Ovary (tissue), 9 donors: ENCODE data around the gene LRP1. TPM values are rescaled to one million over a fixed set of nuclear protein-coding genes. Genes with fewer than 3 reads are reported as not detected.

Source experiments
- DNase-seq, 5 donors: peaks; one replicate each; pipeline ENCODE4 v3.0.0-alpha.2; 2019 to 2020
- H3K27ac ChIP-seq, 2 donors: fragments of 200-600 bp; one replicate each; pipeline versions ENCODE4 v1.5.1 to v1.8.0; 2019 to 2022
- H3K27me3 ChIP-seq: fragments of 200-600 bp; one replicate; pipeline ENCODE4 v1.8.0; 2022
- H3K36me3 ChIP-seq: fragments of 200-600 bp; sonication (generic); one replicate; pipeline ENCODE4 v1.5.1; 2019
- H3K4me1 ChIP-seq: one replicate; pipeline ENCODE4 v1.8.1; 2013; ENCODE audit warnings: mild to moderate bottlenecking, moderate library complexity; ENCODE audit not compliant: insufficient read depth
- H3K4me3 ChIP-seq: fragments of 200-600 bp; sonication (generic); one replicate; pipeline ENCODE4 v1.5.1; 2017
- H3K9me3 ChIP-seq, 2 donors: fragments of 200-600 bp in 1 of 2; sonication (generic) in 1 of 2; one replicate each; pipeline versions ENCODE4 v1.5.1 to v1.8.1; 2013 to 2019; ENCODE audit warnings: mild to moderate bottlenecking in 1 of 2, moderate library complexity in 1 of 2
- CTCF ChIP-seq, 3 donors: fragments of 450-650 bp in 2 of 3; fragments of 200-600 bp in 1 of 3; IDR thresholded peaks; one replicate each; pipeline versions ENCODE4 v1.5.1 to v1.8.0; 2016 to 2022; ENCODE audit warnings: antibody characterized with exemption in 3 of 3, mild to moderate bottlenecking in 1 of 3
- EP300 ChIP-seq: sonication (generic); formaldehyde crosslinking; IDR thresholded peaks from one replicate; pipeline ENCODE4 v1.6.1; 2017; ENCODE audit warnings: antibody characterized with exemption
- POLR2A ChIP-seq: fragments of 450-650 bp; IDR thresholded peaks from one replicate; pipeline ENCODE4 v1.6.1; 2017; ENCODE audit warnings: antibody characterized with exemption, mild to moderate bottlenecking, moderate library complexity
- WGBS, 3 donors: extraction: QIAGEN DNeasy Blood & Tissue Kit in 1 of 3; methylation state at CpG; one replicate each; pipeline versions ENCODE4 v1.1.5 to v1.1.7; 2013 to 2017; 5-methylcytosine and 5-hydroxymethylcytosine counted together
- intact Hi-C, 4 donors: fragments of 100-400 bp; cut with DNase I; formaldehyde crosslinking; loops; one replicate each; pipeline versions ENCODE4 v1.11.0 to v1.15.1; 2022 to 2023
- polyA plus RNA-seq, 2 donors: library from polyadenylated mRNA; stranded (reverse); fragments of 200-250 nt in 1 of 2; fragments of 350-450 nt in 1 of 2; fragmentation: Illumina TruSeq in 1 of 2; extraction: RNeasy Lipid Tissue Mini Kit (QIAGEN cat#74804) in 1 of 2; gene quantifications; one replicate each; pipeline ENCODE4 v1.2.3, GENCODE V29; 2013 to 2014
- total RNA-seq, 7 donors: library from RNA; depleted of rRNA in 2 of 7; stranded (reverse); fragments of >200 nt in 2 of 7; fragmentation: NEBNext Ultra II Directional in 3 of 7; extraction: Animal tissue kit (Norgen Biotek cat#: 25700) in 3 of 7; gene quantifications; one replicate each; pipeline versions ENCODE4 v1.1.0 to v1.2.4, GENCODE V29; 2016 to 2023
- donor health status: DM: no; HTN: no; CAD: no; lungs with moderate emphysema.
- donor health status: DM: no; HTN: no; CAD: no.
- donor health status: Bipolar disorder and iron deficiency.
- donor health status: DM: yes; HTN: yes; CAD: no.
- donor health status: DM: no; HTN: no; CAD: no.
- donor health status: DM: yes; HTN: yes; CAD: no.

Gene LRP1
- total and polyA plus RNA-seq, 9 donors, result 76.4 to 640 (median 323) TPM

- WGBS, 3 donors, result 62 to 68% (median 64%) methylated on average over 4 of the region's 4 CpGs
- Histone ChIP-seq H3K4me1 (peaks cover 8% of the 10 kb centered on the region), H3K36me3 (no peaks in the 10 kb centered on the region), H3K9me3 (no peaks in the 10 kb centered on the region), H3K27me3 (peaks cover 13% of the 10 kb centered on the region), H3K27ac (no peak overlapping the region), H3K4me3 (no peak overlapping the region)
- no peak for DNase-seq
- intact Hi-C loops, result loop anchor here in 2 of 4 donors (1.0 to 2.0 kb wide), 2 partner anchors 25 kb away; no protein-coding TSS in a partner anchor
- TF ChIP-seq EP300, result no peak
These were observed 85.6 kb downstream of the LRP1 start for GRCh38 chr12:57213763-57214397.

GRCh38 chr12:57214398-57214781 lies 86.1 kb downstream of the LRP1 start:
- WGBS, 3 donors, result 2 to 4% (median 3%) methylated on average over 14 of the region's 14 CpGs
- intact Hi-C loops, result loop anchor here in 1 of 4 donors (1.0 kb wide), 1 partner anchor 25 kb away; no protein-coding TSS in a partner anchor
- Histone ChIP-seq H3K4me3 (no peak overlapping the region), H3K27me3 (peaks cover 13% of the 10 kb centered on the region), H3K36me3 (no peaks in the 10 kb centered on the region), H3K27ac (no peak overlapping the region), H3K9me3 (no peaks in the 10 kb centered on the region), H3K4me1 (peaks cover 8% of the 10 kb centered on the region)
- peak; percentile 46 to 77 (median 70) for DNase-seq
- TF ChIP-seq EP300 (no peak), CTCF (IDR thresholded peaks at IDR 0.05) (peak; percentile 46 to 67 (median 63))

GRCh38 chr12:57215065-57215464 lies 86.8 kb downstream of the LRP1 start:
- intact Hi-C loops, result no loop called here
- 15 to 27% (median 22%) methylated on average over 11 of the region's 11 CpGs for WGBS, 3 donors
- Histone ChIP-seq H3K36me3 (no peaks in the 10 kb centered on the region), H3K9me3 (no peaks in the 10 kb centered on the region), H3K27me3 (peaks cover 13% of the 10 kb centered on the region), H3K4me3 (no peak overlapping the region), H3K27ac (no peak overlapping the region), H3K4me1 (peaks cover 8% of the 10 kb centered on the region)
- DNase-seq, result no peak
- TF ChIP-seq POLR2A, result no peak
- no peak for TF ChIP-seq CTCF (IDR thresholded peaks at IDR 0.05)
- no peak for TF ChIP-seq EP300

- H3K36me3 ChIP-seq, result no peaks in the 10 kb centered on the region
- no peak for DNase-seq
- WGBS, 3 donors, result 14 to 19% (median 15%) methylated on average over 7 of the region's 7 CpGs
- H3K27ac ChIP-seq, result no peak overlapping the region
- no peak for TF ChIP-seq CTCF (IDR thresholded peaks at IDR 0.05)
- no peak for TF ChIP-seq EP300
- TF ChIP-seq POLR2A, result no peak
- H3K9me3 ChIP-seq, result no peaks in the 10 kb centered on the region
- H3K4me1 ChIP-seq, result peaks cover 8% of the 10 kb centered on the region
- intact Hi-C loops, result no loop called here
- peaks cover 13% of the 10 kb centered on the region for H3K27me3 ChIP-seq
- H3K4me3 ChIP-seq, result no peak overlapping the region
These were observed 87.4 kb downstream of the LRP1 start for GRCh38 chr12:57215668-57216013.
